HepG2 (cell line): ENCODE measurements around the gene MYOM1. TPM values are rescaled to one million over a fixed set of nuclear protein-coding genes. Genes with fewer than 3 reads are reported as not detected.
A peak's percentile ranks its signal among the peaks of the same experiment; 100 is the strongest.

Experiments
- ATAC-seq: fragments of 200-7000 bp; cut with Tn5 transposase; 3 replicates; pipeline ENCODE4 v1.9.1; 2020; ENCODE audit warnings: mild to moderate bottlenecking, moderate library complexity
- BruUV-seq: library from RNA; stranded (reverse); fragments of 400-500 nt; replicated peaks from 2 replicates; lab custom pipeline; 2021; lab: Mats Ljungman, UMichigan
- CTCF ChIA-PET: fragments of 300-600 bp; formaldehyde crosslinking; extraction: SDS; loops from one replicate; lab custom pipeline; 2021; ENCODE audit warnings: low total read pairs, inconsistent platforms, low intra/inter-chr PET ratio; lab: Yijun Ruan, JAX
- POLR2A ChIA-PET: fragments of 350-600 bp; sonication (Branson Sonifier 250); formaldehyde crosslinking; loops from one replicate; lab custom pipeline; 2020; ENCODE audit warnings: antibody characterized with exemption, inconsistent platforms; lab: Yijun Ruan, JAX
- DNase-seq: peaks from one replicate; pipeline ENCODE4 v3.0.0-alpha.2; 2015; ENCODE audit warnings: low spot score
- FAIRE-seq: peaks from 3 replicates; lab custom pipeline; 2011; peaks lifted over from hg19 to GRCh38; lab: Jason Lieb, UNC
- H2AFZ ChIP-seq: one replicate; pipeline ENCODE4 v1.6.1; 2011; ENCODE audit warnings: low read length, inconsistent platforms
- H3K27ac ChIP-seq: fragments of 300-600 bp; 3 replicates; pipeline ENCODE4 v1.8.0; 2011; ENCODE audit warnings: mixed run types, mild to moderate bottlenecking, mixed read lengths, low read length, inconsistent platforms; ENCODE audit not compliant: insufficient read depth; ENCODE audit errors: extremely low read length
- H3K27me3 ChIP-seq, 2 experiments: fragments of 200-600 bp in 1 of 2; 2 replicates in 1 of 2; 3 replicates in 1 of 2; pipeline versions ENCODE4 v1.6.0 to v1.8.0; 2011; ENCODE audit warnings: low read length in 2 of 2, mild to moderate bottlenecking in 2 of 2, moderate library complexity in 2 of 2, inconsistent platforms in 1 of 2; ENCODE audit not compliant: insufficient read depth in 2 of 2, control insufficient read depth in 1 of 2
- H3K36me3 ChIP-seq, 2 experiments: fragments of 200-600 bp in 1 of 2; replicated peaks in 1 of 2; 2 replicates in 1 of 2; 3 replicates in 1 of 2; pipeline versions ENCODE4 v1.5.1 to v1.8.0; 2011; ENCODE audit warnings: low read length in 2 of 2, inconsistent platforms in 1 of 2; ENCODE audit not compliant: insufficient read depth in 2 of 2, control insufficient read depth in 1 of 2
- H3K4me1 ChIP-seq: 2 replicates; pipeline ENCODE4 v1.5.1; 2012; ENCODE audit warnings: low read length, inconsistent platforms; ENCODE audit not compliant: insufficient read depth
- H3K4me2 ChIP-seq: 2 replicates; pipeline ENCODE4 v1.6.0; 2011; ENCODE audit warnings: low read depth, low read length, inconsistent platforms
- H3K4me3 ChIP-seq, 3 experiments: fragments of 200-600 bp in 1 of 3; sonication (generic), shearing (Covaris generic) in 1 of 3; replicated peaks in 1 of 3; 2 replicates each; pipeline ENCODE4 v1.5.1; 2011 to 2016; ENCODE audit warnings: low read length in 3 of 3, inconsistent platforms in 2 of 3, low read depth in 2 of 3, mild to moderate bottlenecking in 2 of 3, control low read depth in 1 of 3, mixed read lengths in 1 of 3; ENCODE audit not compliant: insufficient read depth in 1 of 3
- H3K79me2 ChIP-seq: one replicate; pipeline ENCODE4 v1.6.1; 2011; ENCODE audit warnings: low read length, inconsistent platforms; ENCODE audit not compliant: insufficient read depth
- H3K9ac ChIP-seq: 2 replicates; pipeline ENCODE4 v1.6.0; 2011; ENCODE audit warnings: mild to moderate bottlenecking, low read depth, low read length, inconsistent platforms; ENCODE audit not compliant: insufficient read depth
- H3K9me3 ChIP-seq: 2 replicates; pipeline ENCODE4 v1.5.1; 2012; ENCODE audit warnings: mild to moderate bottlenecking, low read length
- H4K20me1 ChIP-seq: 2 replicates; pipeline ENCODE4 v1.6.0; 2011; ENCODE audit warnings: inconsistent platforms, mild to moderate bottlenecking, low read length, moderate library complexity; ENCODE audit not compliant: insufficient read depth
- DBP ChIP-seq: sonication (generic); formaldehyde crosslinking; IDR thresholded peaks from 2 replicates; pipeline ENCODE4 v1.4.0; 2020; ENCODE audit warnings: missing genetic modification reagents; ENCODE audit errors: not compliant biosample characterization
- EED ChIP-seq: sonication (generic); formaldehyde crosslinking; IDR thresholded peaks from 2 replicates; pipeline ENCODE4 v1.5.0; 2020; ENCODE audit warnings: mild to moderate bottlenecking, missing genetic modification reagents
- FOSL1 ChIP-seq: sonication (generic); formaldehyde crosslinking; IDR thresholded peaks from 2 replicates; pipeline ENCODE4 v1.9.0; 2021; ENCODE audit warnings: missing genetic modification reagents, borderline replicate concordance
- FOXP1 ChIP-seq, 2 experiments: fragments of 450-650 bp in 1 of 2; IDR thresholded peaks; 2 replicates each; pipeline ENCODE4 v1.6.1; 2017 to 2018; ENCODE audit warnings: antibody characterized with exemption in 1 of 2
- HDAC6 ChIP-seq: fragments of 200-600 bp; sonication (generic); IDR thresholded peaks from 2 replicates; pipeline ENCODE4 v1.7.0; 2017; ENCODE audit warnings: mild to moderate bottlenecking, antibody characterized with exemption, low read length, low read depth
- HOXA3 ChIP-seq: sonication (generic); formaldehyde crosslinking; IDR thresholded peaks from 2 replicates; pipeline ENCODE4 v1.5.0; 2020; ENCODE audit warnings: missing genetic modification reagents
- SATB2 ChIP-seq: sonication (generic); formaldehyde crosslinking; IDR thresholded peaks from 2 replicates; pipeline ENCODE4 v1.5.0; 2020; ENCODE audit warnings: missing genetic modification reagents
- U2AF2 ChIP-seq: fragments of 200-400 bp; formaldehyde crosslinking; IDR thresholded peaks from 2 replicates; pipeline ENCODE4 v1.6.1; 2017; ENCODE audit warnings: low read depth, mild to moderate bottlenecking, low read length
- ZNF282 ChIP-seq: fragments of 450-650 bp; IDR thresholded peaks from 2 replicates; pipeline ENCODE4 v1.6.1; 2018; ENCODE audit not compliant: partially characterized antibody
- ZNF790 ChIP-seq: sonication (generic); formaldehyde crosslinking; IDR thresholded peaks from 2 replicates; pipeline ENCODE4 v1.8.0; 2022; ENCODE audit warnings: missing genetic modification reagents, mild to moderate bottlenecking, borderline replicate concordance
- WGBS: methylation state at CpG from one replicate; pipeline ENCODE4 v1.1.6; 2017; ENCODE audit warnings: low lambda C conversion rate; 5-methylcytosine and 5-hydroxymethylcytosine counted together
- in situ Hi-C: cut with HindIII; loops from 2 replicates; pipeline ENCODE4 v1.10.0; 2017; ENCODE audit warnings: low pct_unique_long_range_greater_than_20kb; ENCODE audit not compliant: extremely low pct_ligation_motif_present
- intact Hi-C: fragments of 100-400 bp; cut with micrococcal nuclease; formaldehyde crosslinking; loops from one replicate; pipeline ENCODE4 v1.10.0; 2022; ENCODE audit not compliant: unreplicated experiment
- polyA plus RNA-seq, 8 experiments: library from polyadenylated mRNA; depleted of rRNA in 3 of 8; stranded (reverse) in 7 of 8; unstranded in 1 of 8; fragments of >200 nt; fragmentation: Illumina TruSeq in 4 of 8; extraction: Trizol in 4 of 8; gene quantifications; 2 replicates each; pipeline versions ENCODE4 v1.2.1 to v1.2.3, GENCODE V29; 2011 to 2016; ENCODE audit warnings: low read depth in 4 of 8, missing spikeins in 1 of 8, mixed read lengths in 1 of 8; ENCODE audit not compliant: insufficient read depth in 1 of 8
- total RNA-seq, 5 experiments: library from RNA; depleted of rRNA; stranded (reverse); fragments of >200 nt; fragmentation: Illumina TruSeq; extraction: Trizol; gene quantifications; 2 replicates each; pipeline ENCODE4 v1.2.3, GENCODE V29; 2016; ENCODE audit warnings: low read depth in 1 of 5
- TF ChIP-seq, protein P1 (sequence below): sonication (generic); formaldehyde crosslinking; IDR thresholded peaks from 2 replicates; pipeline ENCODE4 v1.8.0; 2022; ENCODE audit warnings: missing genetic modification reagents, mild to moderate bottlenecking, inconsistent platforms, borderline replicate concordance
- TF ChIP-seq, protein P2 (sequence below): IDR thresholded peaks from 2 replicates; pipeline ENCODE4 v1.6.1; 2016
- TF ChIP-seq, protein P3 (sequence below): sonication (generic); formaldehyde crosslinking; IDR thresholded peaks from 2 replicates; pipeline ENCODE4 v1.4.0; 2020; ENCODE audit warnings: missing genetic modification reagents, mild to moderate bottlenecking, borderline replicate concordance
- TF ChIP-seq, protein P4 (sequence below): sonication (generic); formaldehyde crosslinking; IDR thresholded peaks from 2 replicates; pipeline ENCODE4 v1.4.0; 2020; ENCODE audit warnings: missing genetic modification reagents

Gene MYOM1
- total and polyA plus RNA-seq, 2 of the 13 experiments (the other 11 are each of a cell fraction or from before 2014, with no cell fraction given) = 0.46 to 0.98 TPM

GRCh38 chr18:3062798-3063680 lies 156.7 kb downstream of the MYOM1 start:
- BruUV-seq = no TSS peak
- FAIRE-seq (no peak), DNase-seq (peak; percentile 72), ATAC-seq (peak; percentile 81)
- Histone ChIP-seq H3K27ac (peak overlapping the region; percentile 92), H3K9me3 (no peaks in the 10 kb centered on the region), H3K36me3 (no peaks in the 10 kb centered on the region), H3K4me3 (peak overlapping the region; percentile 6 to 55 (median 18); a peak in 4 of 6 replicates), H2AFZ (peak overlapping the region; percentile 48), H3K27me3 (no peaks in the 10 kb centered on the region), H3K9ac (peak overlapping the region; percentile 70), H3K4me1 (peaks cover 60% of the 10 kb centered on the region), H3K4me2 (peak overlapping the region; percentile 73), H4K20me1 (no peaks in the 10 kb centered on the region), H3K79me2 (peaks cover 12% of the 10 kb centered on the region)
- in situ Hi-C loops (loop anchor here (5.0 to 25.0 kb wide), 3 partner anchors 46 to 399 kb away; partner anchors contain the start of gene TGIF1), intact Hi-C loops (loop anchor here (1.0 to 5.0 kb wide), 7 partner anchors 26 to 184 kb away; partner anchors contain the start of genes LPIN2 and MYL12A)
- ChIA-PET CTCF (interaction anchor here (0.7 to 1.9 kb wide), 3 partner anchors 88 to 131 kb away, joined by 4 to 8 read pairs (median 4); no protein-coding TSS in a partner anchor), POLR2A (interaction anchor here (0.9 to 3.2 kb wide), 9 partner anchors 11 to 183 kb away, joined by 3 to 19 read pairs (median 4); partner anchors contain the start of genes LPIN2 and MYL12A)
- 43% methylated on average over 15 of the region's 16 CpGs for WGBS
- TF ChIP-seq DBP (CRISPR knock-in tag) = peak; percentile 82
- TF ChIP-seq, protein P1, sequence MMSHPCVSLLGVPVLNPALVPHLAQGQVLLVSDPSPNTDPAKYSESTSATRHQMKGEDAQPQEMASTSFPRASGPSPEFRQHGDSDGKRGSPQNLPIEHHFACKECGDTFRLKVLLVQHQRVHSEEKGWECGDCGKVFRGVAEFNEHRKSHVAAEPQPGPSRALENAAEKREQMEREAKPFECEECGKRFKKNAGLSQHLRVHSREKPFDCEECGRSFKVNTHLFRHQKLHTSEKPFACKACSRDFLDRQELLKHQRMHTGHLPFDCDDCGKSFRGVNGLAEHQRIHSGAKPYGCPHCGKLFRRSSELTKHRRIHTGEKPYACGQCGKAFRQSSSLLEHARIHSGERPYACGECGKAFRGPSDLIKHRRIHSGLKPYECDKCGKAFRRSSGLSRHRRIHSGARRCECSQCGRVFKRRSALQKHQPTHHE = 0 out of 2 replicates have a peak, but pooled peaks have one; percentile 45
- TF ChIP-seq, protein P2, sequence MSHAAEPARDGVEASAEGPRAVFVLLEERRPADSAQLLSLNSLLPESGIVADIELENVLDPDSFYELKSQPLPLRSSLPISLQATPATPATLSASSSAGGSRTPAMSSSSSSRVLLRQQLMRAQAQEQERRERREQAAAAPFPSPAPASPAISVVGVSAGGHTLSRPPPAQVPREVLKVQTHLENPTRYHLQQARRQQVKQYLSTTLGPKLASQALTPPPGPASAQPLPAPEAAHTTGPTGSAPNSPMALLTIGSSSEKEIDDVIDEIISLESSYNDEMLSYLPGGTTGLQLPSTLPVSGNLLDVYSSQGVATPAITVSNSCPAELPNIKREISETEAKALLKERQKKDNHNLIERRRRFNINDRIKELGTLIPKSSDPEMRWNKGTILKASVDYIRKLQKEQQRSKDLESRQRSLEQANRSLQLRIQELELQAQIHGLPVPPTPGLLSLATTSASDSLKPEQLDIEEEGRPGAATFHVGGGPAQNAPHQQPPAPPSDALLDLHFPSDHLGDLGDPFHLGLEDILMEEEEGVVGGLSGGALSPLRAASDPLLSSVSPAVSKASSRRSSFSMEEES (CRISPR knock-in tag) = no peak
- TF ChIP-seq ZNF790 (CRISPR knock-in tag) = peak; percentile 39; the same call in 1 of the 2 replicates
- TF ChIP-seq, protein P3, sequence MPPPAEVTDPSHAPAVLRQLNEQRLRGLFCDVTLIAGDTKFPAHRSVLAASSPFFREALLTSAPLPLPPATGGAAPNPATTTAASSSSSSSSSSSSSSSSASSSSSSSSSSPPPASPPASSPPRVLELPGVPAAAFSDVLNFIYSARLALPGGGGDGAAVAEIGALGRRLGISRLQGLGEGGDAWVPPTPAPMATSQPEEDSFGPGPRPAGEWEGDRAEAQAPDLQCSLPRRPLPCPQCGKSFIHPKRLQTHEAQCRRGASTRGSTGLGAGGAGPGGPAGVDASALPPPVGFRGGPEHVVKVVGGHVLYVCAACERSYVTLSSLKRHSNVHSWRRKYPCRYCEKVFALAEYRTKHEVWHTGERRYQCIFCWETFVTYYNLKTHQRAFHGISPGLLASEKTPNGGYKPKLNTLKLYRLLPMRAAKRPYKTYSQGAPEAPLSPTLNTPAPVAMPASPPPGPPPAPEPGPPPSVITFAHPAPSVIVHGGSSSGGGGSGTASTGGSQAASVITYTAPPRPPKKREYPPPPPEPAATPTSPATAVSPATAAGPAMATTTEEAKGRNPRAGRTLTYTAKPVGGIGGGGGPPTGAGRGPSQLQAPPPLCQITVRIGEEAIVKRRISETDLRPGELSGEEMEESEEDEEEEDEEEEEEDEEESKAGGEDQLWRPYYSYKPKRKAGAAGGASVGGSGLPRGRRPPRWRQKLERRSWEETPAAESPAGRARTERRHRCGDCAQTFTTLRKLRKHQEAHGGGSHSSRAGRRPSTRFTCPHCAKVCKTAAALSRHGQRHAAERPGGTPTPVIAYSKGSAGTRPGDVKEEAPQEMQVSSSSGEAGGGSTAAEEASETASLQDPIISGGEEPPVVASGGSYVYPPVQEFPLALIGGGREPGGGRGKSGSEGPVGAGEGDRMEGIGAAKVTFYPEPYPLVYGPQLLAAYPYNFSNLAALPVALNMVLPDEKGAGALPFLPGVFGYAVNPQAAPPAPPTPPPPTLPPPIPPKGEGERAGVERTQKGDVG (CRISPR knock-in tag) = peak; percentile 73; the same call in 1 of the 2 replicates
- 0 out of 2 replicates have a peak, but pooled peaks have one; percentile 37 for TF ChIP-seq SATB2
- peak; percentile 66 for TF ChIP-seq HOXA3 (CRISPR knock-in tag)
- TF ChIP-seq, protein P4, sequence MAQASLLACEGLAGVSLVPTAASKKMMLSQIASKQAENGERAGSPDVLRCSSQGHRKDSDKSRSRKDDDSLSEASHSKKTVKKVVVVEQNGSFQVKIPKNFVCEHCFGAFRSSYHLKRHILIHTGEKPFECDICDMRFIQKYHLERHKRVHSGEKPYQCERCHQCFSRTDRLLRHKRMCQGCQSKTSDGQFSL = no peak
- TF ChIP-seq EED = no peak
- TF ChIP-seq HDAC6 = no peak
- no peak for TF ChIP-seq U2AF2
- TF ChIP-seq FOXP1 (IDR thresholded peaks at IDR 0.05) = no peak
- TF ChIP-seq FOXP1 (CRISPR knock-in tag; IDR thresholded peaks at IDR 0.05) = no peak
- TF ChIP-seq FOSL1 = no peak
- TF ChIP-seq ZNF282 = no peak
